Measurements from ENCODE around the gene BCAM. TPM values are rescaled to one million over a fixed set of nuclear protein-coding genes. Genes with fewer than 3 reads are reported as not detected.
"Not testable (repeated sequence)": the region's sequence is repeated elsewhere in the genome, so short reads cannot be mapped to it uniquely, and the experiment has no call there.

BCAM gene
- total and polyA plus RNA-seq, 3 donors from 2014 or later = 67.8 to 128 (median 113) TPM

- WGBS, 2 donors = 47 to 48% methylated on average over 24 to 35 of the region's 35 CpGs
- Histone ChIP-seq H3K9me3 (no peaks in the 10 kb centered on the region), H3K27ac (no peak overlapping the region), H3K27me3 (no peaks in the 10 kb centered on the region), H3K4me1 (peaks cover 9% of the 10 kb centered on the region), H3K36me3 (ENCODE audit: low read depth, missing control alignments) (no peaks in the 10 kb centered on the region), H3K4me3 (no peak overlapping the region)
- peak; percentile 68 for DNase-seq
- TF ChIP-seq CTCF (IDR thresholded peaks at IDR 0.05) (no peak), POLR2A (IDR thresholded peaks at IDR 0.05) (no peak)
- intact Hi-C loops (cut with DNase I; ENCODE audit: low total_unique reads) = no loop called here
Observed at GRCh38 chr19:44820648-44821609, 12.0 kb downstream of the BCAM start.

GRCh38 chr19:44822177-44822576 lies 13.3 kb downstream of the BCAM start:
- WGBS, 2 donors = 61 to 75% methylated on average over 11 of the region's 11 CpGs
- no peak overlapping the region for H3K4me3 ChIP-seq
- H3K36me3 ChIP-seq (ENCODE audit: low read depth, missing control alignments) = no peaks in the 10 kb centered on the region
- no peak overlapping the region for H3K27ac ChIP-seq
- H3K4me1 ChIP-seq = peaks cover 9% of the 10 kb centered on the region
- no peaks in the 10 kb centered on the region for H3K9me3 ChIP-seq
- no peaks in the 10 kb centered on the region for H3K27me3 ChIP-seq
- TF ChIP-seq POLR2A (IDR thresholded peaks at IDR 0.05) (no peak), CTCF (IDR thresholded peaks at IDR 0.05) (no peak)
- intact Hi-C loops (cut with DNase I; ENCODE audit: low total_unique reads) = no loop called here
- DNase-seq = no peak

GRCh38 chr19:44822670-44823372 lies 13.9 kb downstream of the BCAM start:
- Histone ChIP-seq H3K9me3 (no peaks in the 10 kb centered on the region), H3K36me3 (ENCODE audit: low read depth, missing control alignments) (no peaks in the 10 kb centered on the region), H3K27ac (no peak overlapping the region), H3K27me3 (no peaks in the 10 kb centered on the region), H3K4me3 (no peak overlapping the region), H3K4me1 (peaks cover 9% of the 10 kb centered on the region)
- WGBS, 2 donors = 78 to 79% methylated on average over 10 of the region's 10 CpGs
- intact Hi-C loops (cut with DNase I; ENCODE audit: low total_unique reads) = no loop called here
- no peak for DNase-seq
- no peak for TF ChIP-seq POLR2A (IDR thresholded peaks at IDR 0.05)

GRCh38 chr19:44823373-44823698 lies 14.4 kb downstream of the BCAM start:
- Histone ChIP-seq H3K36me3 (ENCODE audit: low read depth, missing control alignments) (no peaks in the 10 kb centered on the region), H3K4me3 (no peak overlapping the region), H3K4me1 (peaks cover 9% of the 10 kb centered on the region), H3K27ac (no peak overlapping the region), H3K9me3 (no peaks in the 10 kb centered on the region), H3K27me3 (no peaks in the 10 kb centered on the region)
- WGBS, 2 donors = 66 to 74% methylated on average over 4 of the region's 4 CpGs
- no peak for DNase-seq
- intact Hi-C loops (cut with DNase I; ENCODE audit: low total_unique reads) = no loop called here
- TF ChIP-seq POLR2A (IDR thresholded peaks at IDR 0.05) = no peak
- TF ChIP-seq CTCF (IDR thresholded peaks at IDR 0.05) = no peak

GRCh38 chr19:44824761-44825160 lies 15.9 kb downstream of the BCAM start:
- DNase-seq = no peak
- Histone ChIP-seq H3K27ac (no peak overlapping the region), H3K9me3 (no peaks in the 10 kb centered on the region), H3K4me1 (peaks cover 9% of the 10 kb centered on the region), H3K27me3 (no peaks in the 10 kb centered on the region), H3K4me3 (no peak overlapping the region), H3K36me3 (ENCODE audit: low read depth, missing control alignments) (no peaks in the 10 kb centered on the region)
- TF ChIP-seq CTCF (IDR thresholded peaks at IDR 0.05) = no peak
- TF ChIP-seq POLR2A (IDR thresholded peaks at IDR 0.05) = no peak
- WGBS, 2 donors = 86 to 94% methylated on average over 4 of the region's 4 CpGs
- intact Hi-C loops (cut with DNase I; ENCODE audit: low total_unique reads) = no loop called here

GRCh38 chr19:44832875-44833274 lies 24.0 kb downstream of the BCAM start:
- H3K4me1 ChIP-seq; H3K36me3 ChIP-seq (ENCODE audit: low read depth, missing control alignments); H3K9me3 ChIP-seq; intact Hi-C loops (cut with DNase I; ENCODE audit: low total_unique reads); H3K27ac ChIP-seq; H3K27me3 ChIP-seq; DNase-seq; H3K4me3 ChIP-seq: not testable (repeated sequence)
- whole genome bisulfite sequencing, 2 donors = 89 to 92% methylated on average over 6 of the region's 6 CpGs

- WGBS, 2 donors = 90 to 95% methylated on average over 8 of the region's 8 CpGs
- H3K27ac ChIP-seq; H3K36me3 ChIP-seq (ENCODE audit: low read depth, missing control alignments); H3K4me1 ChIP-seq; H3K9me3 ChIP-seq; DNase-seq; H3K27me3 ChIP-seq; H3K4me3 ChIP-seq; intact Hi-C loops (cut with DNase I; ENCODE audit: low total_unique reads): not testable (repeated sequence)
Observed at GRCh38 chr19:44834399-44834798, 25.5 kb downstream of the BCAM start.
